ENCODE results near the gene ESRRA. TPM values are rescaled to one million over a fixed set of nuclear protein-coding genes. Genes with fewer than 3 reads are reported as not detected.

The ESRRA gene
- total RNA-seq, 3 donors from 2014 or later (not counting 1 experiment from before 2014, with no cell fraction given), result 47.1 to 51.3 (median 50.0) TPM

- H3K27ac ChIP-seq (ENCODE audit: low read length), result no peak overlapping the region
- no peaks in the 10 kb centered on the region for H3K27me3 ChIP-seq (ENCODE audit: control insufficient read depth, insufficient read depth, low read length)
- Mint-ChIP-seq H3K4me1 (peaks cover 9 to 30% of the 10 kb centered on the region in 2 donors), H3K27me3 (ENCODE audit: low read depth in 2 of 2) (no peaks in the 10 kb centered on the region), H3K36me3 (no peaks in the 10 kb centered on the region), H3K4me3 (peak overlapping the region; percentile 93), H3K9me3 (no peaks in the 10 kb centered on the region), H3K27ac (peak overlapping the region in 1 of 2 donors; percentile 86)
- H3K36me3 ChIP-seq (ENCODE audit: control insufficient read depth, insufficient read depth, low read length), result peaks cover 30% of the 10 kb centered on the region
- TF ChIP-seq CTCF (IDR thresholded peaks at IDR 0.05), result no peak
- WGBS (ENCODE audit: insufficient coverage), result 52% methylated on average over 13 of the region's 13 CpGs
- peaks cover 43% of the 10 kb centered on the region for H3K4me1 ChIP-seq (ENCODE audit: control insufficient read depth, insufficient read depth, low read length)
- ATAC-seq (no peak), DNase-seq (no peak)
- H3K4me3 ChIP-seq (ENCODE audit: low read length), result peak overlapping the region; percentile 89
- intact Hi-C loops (cut with micrococcal nuclease), result no loop called here
- no peaks in the 10 kb centered on the region for H3K9me3 ChIP-seq (ENCODE audit: control insufficient read depth, insufficient read depth, low read length)
Observed at GRCh38 chr11:64360448-64360921, 55.2 kb downstream of the ESRRA start.

- Mint-ChIP-seq H3K36me3 (peaks cover 4% of the 10 kb centered on the region), H3K4me1 (peaks cover 9 to 30% of the 10 kb centered on the region in 2 donors), H3K4me3 (no peak overlapping the region), H3K27ac (no peak overlapping the region), H3K27me3 (ENCODE audit: low read depth in 2 of 2) (no peaks in the 10 kb centered on the region), H3K9me3 (no peaks in the 10 kb centered on the region)
- peaks cover 43% of the 10 kb centered on the region for H3K4me1 ChIP-seq (ENCODE audit: control insufficient read depth, insufficient read depth, low read length)
- WGBS (ENCODE audit: insufficient coverage), result 98% methylated on average over 17 of the region's 18 CpGs
- H3K27ac ChIP-seq (ENCODE audit: low read length), result no peak overlapping the region
- intact Hi-C loops (cut with micrococcal nuclease), result no loop called here
- no peak for DNase-seq
- H3K4me3 ChIP-seq (ENCODE audit: low read length), result no peak overlapping the region
- no peak for TF ChIP-seq CTCF (IDR thresholded peaks at IDR 0.05)
- no peaks in the 10 kb centered on the region for H3K9me3 ChIP-seq (ENCODE audit: control insufficient read depth, insufficient read depth, low read length)
- no peak for ATAC-seq
- H3K27me3 ChIP-seq (ENCODE audit: control insufficient read depth, insufficient read depth, low read length), result no peaks in the 10 kb centered on the region
- H3K36me3 ChIP-seq (ENCODE audit: control insufficient read depth, insufficient read depth, low read length), result peaks cover 37% of the 10 kb centered on the region
Observed at GRCh38 chr11:64361659-64362058, 56.3 kb downstream of the ESRRA start.

GRCh38 chr11:64362339-64362738 lies 57.0 kb downstream of the ESRRA start:
- Mint-ChIP-seq H3K4me1 (peaks cover 9 to 29% of the 10 kb centered on the region in 2 donors), H3K27ac (no peak overlapping the region), H3K9me3 (no peaks in the 10 kb centered on the region), H3K27me3 (ENCODE audit: low read depth in 2 of 2) (no peaks in the 10 kb centered on the region), H3K36me3 (peaks cover 7% of the 10 kb centered on the region), H3K4me3 (no peak overlapping the region)
- ATAC-seq (no peak), DNase-seq (no peak)
- no peak overlapping the region for H3K4me3 ChIP-seq (ENCODE audit: low read length)
- intact Hi-C loops (cut with micrococcal nuclease), result no loop called here
- peaks cover 37% of the 10 kb centered on the region for H3K4me1 ChIP-seq (ENCODE audit: control insufficient read depth, insufficient read depth, low read length)
- no peaks in the 10 kb centered on the region for H3K9me3 ChIP-seq (ENCODE audit: control insufficient read depth, insufficient read depth, low read length)
- no peak overlapping the region for H3K27ac ChIP-seq (ENCODE audit: low read length)
- H3K27me3 ChIP-seq (ENCODE audit: control insufficient read depth, insufficient read depth, low read length), result no peaks in the 10 kb centered on the region
- peaks cover 42% of the 10 kb centered on the region for H3K36me3 ChIP-seq (ENCODE audit: control insufficient read depth, insufficient read depth, low read length)
- TF ChIP-seq CTCF (IDR thresholded peaks at IDR 0.05), result no peak
- WGBS (ENCODE audit: insufficient coverage), result 96% methylated on average over 10 of the region's 10 CpGs

GRCh38 chr11:64364435-64364834 lies 59.1 kb downstream of the ESRRA start:
- Histone ChIP-seq H3K27ac (ENCODE audit: low read length) (no peak overlapping the region), H3K4me1 (ENCODE audit: control insufficient read depth, insufficient read depth, low read length) (peaks cover 19% of the 10 kb centered on the region), H3K4me3 (ENCODE audit: low read length) (no peak overlapping the region), H3K9me3 (ENCODE audit: control insufficient read depth, insufficient read depth, low read length) (no peaks in the 10 kb centered on the region), H3K36me3 (ENCODE audit: control insufficient read depth, insufficient read depth, low read length) (peaks cover 52% of the 10 kb centered on the region), H3K27me3 (ENCODE audit: control insufficient read depth, insufficient read depth, low read length) (no peaks in the 10 kb centered on the region)
- TF ChIP-seq CTCF (IDR thresholded peaks at IDR 0.05), result no peak
- intact Hi-C loops (cut with micrococcal nuclease), result no loop called here
- no peak overlapping the region for H3K4me3 Mint-ChIP-seq
- H3K27ac Mint-ChIP-seq, result no peak overlapping the region
- H3K4me1 Mint-ChIP-seq, result peaks cover 8 to 17% of the 10 kb centered on the region in 2 donors
- ATAC-seq, result no peak
- H3K27me3 Mint-ChIP-seq (ENCODE audit: low read depth in 2 of 2), result no peaks in the 10 kb centered on the region
- no peak for DNase-seq
- H3K36me3 Mint-ChIP-seq, result peaks cover 7% of the 10 kb centered on the region
- WGBS (ENCODE audit: insufficient coverage), result 60% methylated on average over 6 of the region's 6 CpGs
- no peaks in the 10 kb centered on the region for H3K9me3 Mint-ChIP-seq
